Uterus (tissue), 4 donors: ENCODE measurements around the gene RAB10. TPM values are rescaled to one million over a fixed set of nuclear protein-coding genes. Genes with fewer than 3 reads are reported as not detected.
"Not testable (repeated sequence)": the region's sequence is repeated elsewhere in the genome, so short reads cannot be mapped to it uniquely, and the experiment has no call there.

Experiments
- DNase-seq, 2 donors: peaks; one replicate each; pipeline ENCODE4 v3.0.0-alpha.2; 2019 to 2020
- H3K27ac ChIP-seq, 2 donors: fragments of 200-600 bp; sonication (generic); 1 replicate in 1 of 2; 2 replicates in 1 of 2; pipeline ENCODE4 v1.5.1; 2016 to 2018
- H3K27me3 ChIP-seq, 2 donors: fragments of 200-600 bp; sonication (generic); one replicate each; pipeline ENCODE4 v1.5.1; 2018 to 2019; ENCODE audit warnings: control low read depth in 1 of 2
- H3K36me3 ChIP-seq, 2 donors: fragments of 200-600 bp; sonication (generic); one replicate each; pipeline ENCODE4 v1.5.1; 2019; ENCODE audit warnings: control low read depth in 1 of 2
- H3K4me1 ChIP-seq, 2 donors: fragments of 200-600 bp; sonication (generic); one replicate each; pipeline ENCODE4 v1.5.1; 2018 to 2019; ENCODE audit warnings: control low read depth in 1 of 2
- H3K4me3 ChIP-seq, 2 donors: fragments of 200-600 bp; sonication (generic); 1 replicate in 1 of 2; 2 replicates in 1 of 2; pipeline ENCODE4 v1.5.1; 2018 to 2019; ENCODE audit warnings: mild to moderate bottlenecking in 1 of 2
- H3K9me3 ChIP-seq, 2 donors: fragments of 200-600 bp; sonication (generic); one replicate each; pipeline ENCODE4 v1.5.1; 2019; ENCODE audit warnings: control low read depth in 1 of 2
- CTCF ChIP-seq, 4 experiments: fragments of 200-600 bp in 2 of 4; fragments of 450-650 bp in 2 of 4; sonication (generic) in 2 of 4; IDR thresholded peaks; one replicate each; pipeline ENCODE4 v1.5.1; 2016 to 2019; ENCODE audit warnings: antibody characterized with exemption in 4 of 4, mild to moderate bottlenecking in 2 of 4, moderate library complexity in 1 of 4
- POLR2A ChIP-seq, 2 donors: fragments of 450-650 bp; IDR thresholded peaks; one replicate each; pipeline ENCODE4 v1.6.1; 2016; ENCODE audit warnings: antibody characterized with exemption in 2 of 2, mild to moderate bottlenecking in 1 of 2, moderate library complexity in 1 of 2
- intact Hi-C: fragments of 100-400 bp; cut with DNase I; formaldehyde crosslinking; loops from one replicate; pipeline ENCODE4 v1.15.1; 2023; ENCODE audit warnings: low total_unique reads
- total RNA-seq, 4 donors: library from RNA; depleted of rRNA in 3 of 4; stranded (reverse); fragments of >200 nt in 3 of 4; gene quantifications; one replicate each; pipeline versions ENCODE4 v1.1.0 to v1.2.4, GENCODE V29; 2014 to 2023
- donor health status: DM: yes; HTN: yes; CAD: no.

RAB10 gene
- total RNA-seq, 4 donors from 2014 or later = 45.9 to 219 (median 97.1) TPM

DNA sequence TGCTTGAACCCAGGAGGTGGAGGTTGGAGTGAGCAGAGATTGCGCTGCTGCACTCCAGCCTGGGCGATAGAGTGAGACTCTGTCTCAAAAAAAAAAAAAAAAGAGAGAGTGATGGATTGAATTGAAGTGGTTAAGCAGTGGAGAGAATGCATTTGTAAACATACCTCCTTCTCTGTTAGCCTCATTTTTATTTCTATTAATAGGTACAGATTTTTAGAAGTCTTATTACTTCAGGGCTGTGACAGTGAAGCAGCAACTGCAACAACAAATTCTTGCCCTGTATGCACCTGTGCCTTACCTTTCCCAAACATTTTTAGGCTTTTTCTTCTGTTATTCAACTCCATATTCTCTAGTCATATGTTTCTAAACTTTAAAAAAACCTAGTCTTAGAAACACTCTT, 55.5 kb downstream of the RAB10 start:
- DNase-seq = no peak
- intact Hi-C loops = no loop called here
- TF ChIP-seq POLR2A (IDR thresholded peaks at IDR 0.05) = no peak
- no peaks in the 10 kb centered on the region for H3K27me3 ChIP-seq
- no peak overlapping the region for H3K4me3 ChIP-seq
- no peaks in the 10 kb centered on the region for H3K4me1 ChIP-seq
- no peaks in the 10 kb centered on the region for H3K36me3 ChIP-seq
- H3K27ac ChIP-seq = no peak overlapping the region
- H3K9me3 ChIP-seq = no peaks in the 10 kb centered on the region

- Histone ChIP-seq H3K27me3 (no peaks in the 10 kb centered on the region), H3K9me3 (no peaks in the 10 kb centered on the region), H3K27ac (no peak overlapping the region), H3K4me3 (no peak overlapping the region), H3K4me1 (no peaks in the 10 kb centered on the region), H3K36me3 (no peaks in the 10 kb centered on the region)
- intact Hi-C loops = no loop called here
- no peak for DNase-seq
- no peak for TF ChIP-seq POLR2A (IDR thresholded peaks at IDR 0.05)
- no peak for TF ChIP-seq CTCF (IDR thresholded peaks at IDR 0.05)
These were observed 61.9 kb downstream of the RAB10 start for GRCh38 chr2:26095758-26096157.

GRCh38 chr2:26099933-26100332, 66.0 kb downstream of the RAB10 start:
- DNase-seq = no peak
- Histone ChIP-seq H3K4me1 (no peaks in the 10 kb centered on the region), H3K27me3 (no peaks in the 10 kb centered on the region), H3K36me3 (no peaks in the 10 kb centered on the region), H3K9me3 (no peaks in the 10 kb centered on the region), H3K4me3 (no peak overlapping the region), H3K27ac (no peak overlapping the region)
- intact Hi-C loops = no loop called here
- TF ChIP-seq CTCF (IDR thresholded peaks at IDR 0.05) (no peak), POLR2A (IDR thresholded peaks at IDR 0.05) (no peak)

GRCh38 chr2:26100384-26100783, 66.5 kb downstream of the RAB10 start:
- H3K27me3 ChIP-seq = no peaks in the 10 kb centered on the region
- no peaks in the 10 kb centered on the region for H3K36me3 ChIP-seq
- no peaks in the 10 kb centered on the region for H3K9me3 ChIP-seq
- intact Hi-C loops = no loop called here
- TF ChIP-seq CTCF (IDR thresholded peaks at IDR 0.05) (no peak), POLR2A (IDR thresholded peaks at IDR 0.05) (no peak)
- no peak overlapping the region for H3K4me3 ChIP-seq
- H3K27ac ChIP-seq = no peak overlapping the region
- no peaks in the 10 kb centered on the region for H3K4me1 ChIP-seq
- DNase-seq = no peak

DNA sequence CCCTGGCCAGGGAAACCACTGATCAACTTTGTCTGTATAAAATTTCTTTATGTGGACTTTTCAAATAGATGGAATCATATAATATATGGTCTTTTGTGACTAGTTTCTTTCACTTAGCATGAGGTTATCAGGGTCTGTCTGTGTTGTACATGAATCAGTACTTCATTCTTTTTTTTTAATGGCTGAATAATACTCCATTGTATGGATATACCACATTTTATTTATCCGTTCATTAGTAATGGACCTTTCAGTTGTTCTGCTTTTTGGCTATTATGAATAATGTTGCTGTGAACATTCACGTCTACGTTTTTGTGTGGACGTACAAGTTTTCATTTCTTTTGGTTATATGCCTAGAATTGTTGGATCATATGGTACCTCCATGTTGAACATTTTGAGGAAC, 69.9 kb downstream of the RAB10 start:
- Histone ChIP-seq H3K27ac (no peak overlapping the region), H3K27me3 (no peaks in the 10 kb centered on the region), H3K36me3 (no peaks in the 10 kb centered on the region), H3K9me3 (no peaks in the 10 kb centered on the region), H3K4me3 (no peak overlapping the region), H3K4me1 (no peaks in the 10 kb centered on the region)
- no peak for TF ChIP-seq CTCF (IDR thresholded peaks at IDR 0.05)
- no peak for TF ChIP-seq POLR2A (IDR thresholded peaks at IDR 0.05)
- no peak for DNase-seq
- intact Hi-C loops = no loop called here

DNA sequence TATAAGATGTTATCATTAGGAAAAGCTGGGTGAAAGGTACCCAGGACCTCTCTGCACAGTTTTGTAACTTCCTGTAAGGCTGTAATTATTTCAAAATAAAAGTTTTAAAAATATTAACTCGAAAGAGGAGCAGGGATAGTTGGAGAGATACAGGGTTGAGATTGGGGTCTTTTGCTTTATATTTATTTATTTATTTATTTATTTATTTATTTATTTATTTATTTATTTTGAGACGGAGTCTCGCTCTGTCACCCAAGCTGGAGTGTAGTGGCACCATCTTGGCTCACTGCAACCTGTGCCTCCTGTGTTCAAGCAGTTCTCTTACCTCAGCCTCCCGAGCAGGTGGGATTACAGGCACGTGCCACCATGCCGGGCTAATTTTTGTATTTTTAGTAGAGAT, 74.8 kb downstream of the RAB10 start:
- H3K27me3 ChIP-seq, H3K27ac ChIP-seq, H3K9me3 ChIP-seq, H3K36me3 ChIP-seq, H3K4me1 ChIP-seq, H3K4me3 ChIP-seq, intact Hi-C loops, DNase-seq: not testable (repeated sequence)
